Activated naive CD4-positive, alpha-beta T cell treated with anti-CD3 and anti-CD28 coated beads, Interleukin-2, amount 50 U/mL, for 72 hours (primary cell): Measurements from ENCODE around the gene VIM. TPM values are rescaled to one million over a fixed set of nuclear protein-coding genes. Genes with fewer than 3 reads are reported as not detected.

ENCODE experiments used
- ATAC-seq, 2 donors: fragments of 150-1000 bp; cut with Tn5 transposase; 2 replicates each; pipeline ENCODE4 v1.10.0; 2021; ENCODE audit warnings: mild to moderate bottlenecking in 2 of 2, moderate library complexity in 2 of 2
- DNase-seq, 2 donors: peaks; one replicate each; pipeline ENCODE4 v3.0.0; 2021 to 2022; ENCODE audit warnings: low spot score in 2 of 2
- H3K27ac Mint-ChIP-seq, 2 donors: one replicate each; pipeline ENCODE4 v1.8.0; 2022; ENCODE audit warnings: mild to moderate bottlenecking in 2 of 2, mixed read lengths in 2 of 2
- H3K36me3 Mint-ChIP-seq, 2 donors: one replicate each; pipeline ENCODE4 v1.8.0; 2022; ENCODE audit warnings: mixed read lengths in 2 of 2
- H3K9me3 Mint-ChIP-seq, 2 donors: one replicate each; pipeline ENCODE4 v1.8.0; 2022; ENCODE audit warnings: mixed read lengths in 2 of 2
- total RNA-seq, 2 donors: library from RNA; stranded (reverse); gene quantifications; one replicate each; pipeline ENCODE4 v1.2.3, GENCODE V29; 2022

VIM gene
- total RNA-seq, 2 donors from 2014 or later, result 238 to 296 TPM

DNA sequence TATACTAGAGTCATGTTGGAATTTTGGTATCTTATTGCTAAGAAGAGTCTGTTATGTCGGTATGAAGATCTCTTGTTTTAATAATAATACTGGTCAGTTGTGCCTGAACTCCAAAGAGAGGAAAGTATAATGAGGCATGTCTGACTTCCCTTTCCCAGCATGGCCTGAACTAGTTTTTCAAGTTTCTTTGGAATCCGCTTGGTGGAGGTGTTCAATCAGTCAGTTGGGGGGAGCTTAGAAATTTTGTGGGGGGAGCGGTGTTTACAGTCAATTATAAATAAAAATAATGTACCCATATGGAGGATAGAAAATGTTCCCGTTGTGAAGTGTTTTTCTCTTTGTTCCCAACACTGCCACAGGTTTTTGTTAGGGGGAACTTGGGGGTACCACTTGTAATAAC lies 25.0 kb upstream of the VIM start:
- H3K9me3 Mint-ChIP-seq, result no peaks in the 10 kb centered on the region
- no peak for DNase-seq
- no peak overlapping the region for H3K27ac Mint-ChIP-seq
- ATAC-seq, result no peak
- H3K36me3 Mint-ChIP-seq, result peaks cover 0 to 4% of the 10 kb centered on the region in 2 donors

GRCh38 chr10:17203416-17203815 lies 24.6 kb upstream of the VIM start:
- no peak for DNase-seq
- ATAC-seq, result no peak
- Mint-ChIP-seq H3K36me3 (peaks cover 0 to 4% of the 10 kb centered on the region in 2 donors), H3K9me3 (no peaks in the 10 kb centered on the region), H3K27ac (no peak overlapping the region)

- peak overlapping the region; percentile 85 to 97 for H3K27ac Mint-ChIP-seq
- DNase-seq (peak in 1 of 2 donors; percentile 46), ATAC-seq (peak; percentile 89 to 91)
Measured at GRCh38 chr10:17206210-17206709, 21.8 kb upstream of the VIM start.

GRCh38 chr10:17208476-17208875 lies 19.6 kb upstream of the VIM start:
- no peaks in the 10 kb centered on the region for H3K9me3 Mint-ChIP-seq
- no peaks in the 10 kb centered on the region for H3K36me3 Mint-ChIP-seq
- ATAC-seq, result no peak
- no peak for DNase-seq
- H3K27ac Mint-ChIP-seq, result no peak overlapping the region

More at GRCh38 chr10:17206210-17206709, 21.8 kb upstream of the VIM start:
- Mint-ChIP-seq H3K36me3 (peaks cover 0 to under 1% of the 10 kb centered on the region in 2 donors), H3K9me3 (no peaks in the 10 kb centered on the region)

- no peaks in the 10 kb centered on the region for H3K9me3 Mint-ChIP-seq
- H3K36me3 Mint-ChIP-seq, result no peaks in the 10 kb centered on the region
- DNase-seq (no peak), ATAC-seq (no peak)
- H3K27ac Mint-ChIP-seq, result no peak overlapping the region
Measured at GRCh38 chr10:17209302-17209701, 18.7 kb upstream of the VIM start.

GRCh38 chr10:17209881-17210280 lies 18.2 kb upstream of the VIM start:
- H3K9me3 Mint-ChIP-seq, result no peaks in the 10 kb centered on the region
- H3K27ac Mint-ChIP-seq, result no peak overlapping the region
- DNase-seq (no peak), ATAC-seq (no peak)
- H3K36me3 Mint-ChIP-seq, result no peaks in the 10 kb centered on the region

- DNase-seq, result no peak
- Mint-ChIP-seq H3K9me3 (no peaks in the 10 kb centered on the region), H3K27ac (no peak overlapping the region), H3K36me3 (no peaks in the 10 kb centered on the region)
- no peak for ATAC-seq
Measured at GRCh38 chr10:17210361-17210760, 17.7 kb upstream of the VIM start.

- DNase-seq, result no peak
- peaks cover 0 to 4% of the 10 kb centered on the region in 2 donors for H3K36me3 Mint-ChIP-seq
- ATAC-seq, result no peak
- H3K27ac Mint-ChIP-seq, result no peak overlapping the region
- no peaks in the 10 kb centered on the region for H3K9me3 Mint-ChIP-seq
Measured at GRCh38 chr10:17212802-17213221, 15.2 kb upstream of the VIM start.

GRCh38 chr10:17213646-17214349 lies 14.2 kb upstream of the VIM start:
- Mint-ChIP-seq H3K9me3 (no peaks in the 10 kb centered on the region), H3K36me3 (peaks cover 0 to 6% of the 10 kb centered on the region in 2 donors), H3K27ac (no peak overlapping the region)
- no peak for DNase-seq
- ATAC-seq, result no peak

- H3K9me3 Mint-ChIP-seq, result no peaks in the 10 kb centered on the region
- DNase-seq (no peak), ATAC-seq (no peak)
- peaks cover 0 to 6% of the 10 kb centered on the region in 2 donors for H3K36me3 Mint-ChIP-seq
- H3K27ac Mint-ChIP-seq, result peak overlapping the region in 1 of 2 donors; percentile 99
Measured at GRCh38 chr10:17214526-17214925, 13.5 kb upstream of the VIM start.

DNA sequence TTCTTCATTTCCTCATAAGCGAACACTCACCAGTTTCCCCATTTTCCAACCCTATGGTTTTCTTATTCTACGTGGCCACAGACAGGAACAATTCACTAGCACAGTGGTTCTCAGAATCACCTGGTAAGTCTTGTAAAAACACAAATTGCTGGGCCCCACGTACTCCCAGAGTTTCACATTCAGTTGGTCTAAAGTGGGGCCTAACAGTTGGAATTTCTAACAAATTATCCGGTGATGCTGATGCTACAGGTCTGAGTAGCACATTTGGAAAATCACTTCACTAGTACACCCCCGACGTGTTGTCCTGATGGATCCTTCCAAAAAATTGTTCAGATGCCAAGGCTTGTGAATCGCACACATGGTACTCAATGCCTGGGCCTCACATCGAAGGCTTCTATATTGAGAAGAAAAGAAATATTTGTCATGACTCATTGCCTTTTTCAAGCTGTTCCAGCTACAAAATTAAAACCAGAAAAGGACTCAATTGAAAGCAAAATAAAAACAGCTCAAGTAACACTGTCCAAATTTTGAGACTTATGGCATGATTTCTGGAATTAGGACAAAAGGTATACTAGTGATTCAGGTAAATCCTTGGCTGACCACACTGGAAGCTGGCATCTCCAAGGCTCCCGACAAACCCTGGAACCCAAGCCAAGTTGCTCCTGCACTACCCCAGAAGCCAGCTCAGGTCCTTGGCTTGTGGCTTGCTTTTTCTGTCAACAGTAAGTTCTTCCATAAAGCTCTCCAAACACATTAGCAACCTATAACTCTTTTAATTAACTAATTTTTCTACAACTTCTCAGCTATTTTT lies 12.9 kb upstream of the VIM start:
- no peaks in the 10 kb centered on the region for H3K9me3 Mint-ChIP-seq
- DNase-seq (no peak), ATAC-seq (no peak)
- peaks cover 0 to 6% of the 10 kb centered on the region in 2 donors for H3K36me3 Mint-ChIP-seq
- peak overlapping the region; percentile 99 for H3K27ac Mint-ChIP-seq

DNA sequence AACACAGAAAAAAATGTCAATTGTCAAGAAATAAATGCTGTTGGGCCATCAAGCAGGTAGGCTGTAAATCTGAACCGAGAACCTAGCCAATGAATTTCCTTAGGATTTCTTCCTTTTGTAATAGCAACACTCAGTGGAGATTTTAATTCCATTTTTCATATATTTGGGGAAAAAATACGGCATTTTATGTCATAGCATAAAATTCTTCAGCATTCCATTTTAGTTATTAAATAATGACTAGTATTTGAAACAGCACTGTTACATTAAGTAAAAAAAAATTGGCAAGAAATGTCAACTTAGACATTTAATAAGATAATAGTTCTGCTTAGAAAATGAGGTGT lies 12.3 kb upstream of the VIM start:
- H3K36me3 Mint-ChIP-seq, result peaks cover 0 to 6% of the 10 kb centered on the region in 2 donors
- ATAC-seq (no peak), DNase-seq (no peak)
- peak overlapping the region; percentile 99 for H3K27ac Mint-ChIP-seq
- no peaks in the 10 kb centered on the region for H3K9me3 Mint-ChIP-seq

DNA sequence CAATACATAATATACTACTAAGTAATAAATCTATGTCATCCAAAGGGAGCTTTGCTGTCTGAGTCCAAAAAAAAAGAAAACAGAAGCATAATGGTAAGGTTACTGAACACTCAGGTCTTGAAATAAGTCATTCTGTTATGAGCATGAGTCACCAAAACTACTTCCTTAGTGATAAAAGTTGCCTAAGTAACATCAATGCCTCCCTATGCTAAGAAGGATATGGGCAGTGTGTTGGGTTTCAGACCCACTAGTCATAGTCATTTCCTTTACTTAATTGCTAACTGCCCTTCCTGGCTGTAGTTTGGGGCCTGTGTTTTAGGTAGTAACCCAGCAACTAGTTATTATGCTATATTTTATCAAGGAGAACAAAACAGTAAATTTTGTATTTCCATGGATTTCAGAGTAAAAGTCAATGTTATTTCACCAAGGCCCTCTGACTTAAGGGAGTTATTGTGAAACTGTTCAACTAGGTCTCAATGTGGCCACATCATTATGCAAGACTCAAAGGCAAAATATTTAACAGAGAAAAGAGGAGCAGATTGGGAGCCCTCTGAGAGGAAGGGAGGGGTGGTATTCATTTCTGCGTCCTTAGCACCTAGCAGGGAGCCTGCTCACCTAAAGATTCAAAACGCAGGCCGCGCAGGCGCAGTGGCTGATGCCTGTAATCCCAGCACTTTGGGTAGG lies 11.7 kb upstream of the VIM start:
- no peaks in the 10 kb centered on the region for H3K9me3 Mint-ChIP-seq
- DNase-seq (no peak), ATAC-seq (peak; percentile 96 to 97)
- H3K36me3 Mint-ChIP-seq, result peaks cover 0 to 6% of the 10 kb centered on the region in 2 donors
- H3K27ac Mint-ChIP-seq, result peak overlapping the region; percentile 99

GRCh38 chr10:17216901-17217395 lies 11.1 kb upstream of the VIM start:
- Mint-ChIP-seq H3K27ac (peak overlapping the region; percentile 99), H3K36me3 (peaks cover 0 to 6% of the 10 kb centered on the region in 2 donors), H3K9me3 (no peaks in the 10 kb centered on the region)
- ATAC-seq, result no peak
- DNase-seq, result no peak

DNA sequence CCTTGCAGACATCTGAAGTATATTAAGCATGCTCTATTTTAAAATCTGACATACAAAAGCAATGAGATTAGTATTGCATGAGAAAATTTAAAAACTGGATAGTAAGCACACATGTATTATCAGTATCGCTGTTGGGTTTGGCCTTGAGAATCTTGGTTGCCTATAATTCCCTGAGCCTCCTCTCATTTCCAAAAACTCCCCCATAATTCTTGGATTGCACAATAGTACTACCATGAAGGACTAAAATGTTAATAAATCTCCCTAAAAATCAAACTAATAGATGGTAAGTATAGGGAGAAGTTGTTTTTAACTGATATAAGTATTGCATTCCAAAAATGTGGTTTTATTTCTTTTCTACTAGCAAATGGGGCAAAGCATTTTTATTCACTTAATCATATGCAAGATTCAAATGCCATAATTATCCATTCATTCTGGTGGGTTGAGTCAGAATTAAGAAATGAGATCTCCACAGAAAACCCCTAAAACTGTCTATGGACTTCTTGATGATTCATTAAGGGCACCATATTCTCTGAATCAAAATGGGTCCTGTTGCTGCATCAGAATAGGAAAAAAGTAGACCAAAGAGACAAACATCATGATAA lies 10.3 kb upstream of the VIM start:
- DNase-seq (no peak), ATAC-seq (peak; percentile 34 to 43)
- Mint-ChIP-seq H3K27ac (peak overlapping the region; percentile 95 to 99), H3K36me3 (peaks cover 0 to 6% of the 10 kb centered on the region in 2 donors), H3K9me3 (no peaks in the 10 kb centered on the region)

- no peaks in the 10 kb centered on the region for H3K9me3 Mint-ChIP-seq
- DNase-seq, result no peak
- ATAC-seq, result no peak
- H3K36me3 Mint-ChIP-seq, result peaks cover 0 to 6% of the 10 kb centered on the region in 2 donors
- H3K27ac Mint-ChIP-seq, result no peak overlapping the region
Measured at GRCh38 chr10:17219024-17219423, 9.0 kb upstream of the VIM start.
